HG03432 (cell line): Measurements from ENCODE around the gene CNOT6L.
"Not testable (repeated sequence)": the region's sequence is repeated elsewhere in the genome, so short reads cannot be mapped to it uniquely, and the experiment has no call there.

Source experiments
- ATAC-seq: cut with Tn5 transposase; IDR thresholded peaks from one replicate; pipeline ENCODE4 v1.9.1; 2021; ENCODE audit warnings: mild to moderate bottlenecking, moderate library complexity; ENCODE audit not compliant: unreplicated experiment

Gene CNOT6L

GRCh38 chr4:77818602-77819403 is at the start of gene CNOT6L:
TSS of gene CNOT6L (minus strand) at chr4:77819368. CDS start at chr4:77819308, 60 bp downstream.
- ATAC-seq = peak; percentile 36

GRCh38 chr4:77865259-77865658 is 46.1 kb upstream of the CNOT6L start:
- ATAC-seq = no peak

GRCh38 chr4:77863341-77863740 is 44.2 kb upstream of the CNOT6L start:
- not testable (repeated sequence) for ATAC-seq

- ATAC-seq = peak; percentile 88
Observed at GRCh38 chr4:77862478-77863216, 43.5 kb upstream of the CNOT6L start, which contains the start of gene MRPL1. TSS of gene MRPL1 (plus strand) at chr4:77862830. CDS start at chr4:77862849, 19 bp downstream.

- no peak for ATAC-seq
Observed at GRCh38 chr4:77861495-77861894, 42.3 kb upstream of the CNOT6L start.

- ATAC-seq = no peak
Observed at GRCh38 chr4:77859256-77859655, 40.1 kb upstream of the CNOT6L start.

GRCh38 chr4:77856152-77856551 is 37.0 kb upstream of the CNOT6L start:
- no peak for ATAC-seq

- no peak for ATAC-seq
Observed at GRCh38 chr4:77854431-77855111, 35.4 kb upstream of the CNOT6L start.

- peak; percentile 93 for ATAC-seq
Observed at GRCh38 chr4:77852892-77853495, 33.8 kb upstream of the CNOT6L start.

- no peak for ATAC-seq
Observed at GRCh38 chr4:77849278-77849965, 30.3 kb upstream of the CNOT6L start.

GRCh38 chr4:77848508-77848907 is 29.3 kb upstream of the CNOT6L start:
- no peak for ATAC-seq

GRCh38 chr4:77845929-77846328 is 26.8 kb upstream of the CNOT6L start:
- ATAC-seq = no peak

- no peak for ATAC-seq
Observed at GRCh38 chr4:77845400-77845799, 26.2 kb upstream of the CNOT6L start.

GRCh38 chr4:77844363-77844762 is 25.2 kb upstream of the CNOT6L start:
- no peak for ATAC-seq

GRCh38 chr4:77843628-77844027 is 24.5 kb upstream of the CNOT6L start:
- no peak for ATAC-seq

GRCh38 chr4:77834403-77834802 is 15.2 kb upstream of the CNOT6L start:
- ATAC-seq = no peak

GRCh38 chr4:77833126-77833724 is 14.1 kb upstream of the CNOT6L start:
- no peak for ATAC-seq

- peak; percentile 51 for ATAC-seq
Observed at GRCh38 chr4:77827343-77827742, 8.2 kb upstream of the CNOT6L start.

GRCh38 chr4:77826275-77826674 is 7.1 kb upstream of the CNOT6L start:
- ATAC-seq = no peak

GRCh38 chr4:77821775-77822174 is 2.6 kb upstream of the CNOT6L start:
- ATAC-seq = no peak
